ENCODE results near the gene MUC5AC. TPM values are rescaled to one million over a fixed set of nuclear protein-coding genes. Genes with fewer than 3 reads are reported as not detected.

Gene MUC5AC
- total and polyA plus RNA-seq, 2 experiments from 2014 or later, result not detected

DNA sequence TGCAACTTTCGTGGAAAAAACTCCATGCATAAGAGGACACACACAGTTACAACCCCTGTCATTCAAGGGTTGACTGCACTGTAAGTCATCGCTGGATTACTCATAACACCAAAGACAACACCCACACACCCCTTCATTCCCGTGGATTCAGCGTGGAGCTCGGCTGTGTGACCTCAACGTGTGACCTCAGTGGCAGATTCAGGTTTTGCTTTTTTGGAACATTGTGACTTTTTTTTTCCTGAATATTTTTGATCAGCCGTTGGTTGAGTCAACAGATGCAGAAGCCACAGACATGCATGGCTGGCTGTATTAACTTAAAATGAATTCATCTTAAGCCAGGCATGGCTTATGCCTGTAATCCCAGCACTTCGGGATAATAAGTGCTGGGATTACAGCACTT, 19.7 kb upstream of the MUC5AC start:
- in situ Hi-C loops (cut with MboI), result no loop called here
- Histone ChIP-seq H3F3A (ENCODE audit: insufficient read depth) (peaks cover 9% of the 10 kb centered on the region; the same call in 1 of the 2 replicates), H4K20me1 (ENCODE audit: insufficient read depth) (no peaks in the 10 kb centered on the region), H3K9me3 (ENCODE audit: low read depth) (peaks cover 3% of the 10 kb centered on the region), H2AFZ (no peak overlapping the region), H3K36me3 (ENCODE audit: low read depth) (no peaks in the 10 kb centered on the region), H3K27ac (no peak overlapping the region), H3K4me1 (ENCODE audit: insufficient read depth) (no peaks in the 10 kb centered on the region), H3K4me3 (no peak overlapping the region), H3K4me2 (ENCODE audit: unreplicated experiment) (no peak overlapping the region), H3K27me3 (replicated peaks; ENCODE audit: insufficient read depth) (peaks cover 10% of the 10 kb centered on the region; the same call in 1 of the 2 replicates), H3K9ac (no peak overlapping the region), H3K79me2 (ENCODE audit: insufficient read depth) (no peaks in the 10 kb centered on the region), H3K9me2 (ENCODE audit: insufficient read depth) (no peaks in the 10 kb centered on the region)
- TF ChIP-seq EZH2phosphoT487 (IDR thresholded peaks at IDR 0.05; ENCODE audit: insufficient read depth, low read depth), result no peak
- peak; percentile 62 for DNase-seq
- WGBS, 2 experiments (ENCODE audit: low coverage in 1 of 2, low lambda C conversion rate in 2 of 2, missing lambda C conversion rate in 2 of 2), result 34 to 37% methylated on average over 8 of the region's 8 CpGs

DNA sequence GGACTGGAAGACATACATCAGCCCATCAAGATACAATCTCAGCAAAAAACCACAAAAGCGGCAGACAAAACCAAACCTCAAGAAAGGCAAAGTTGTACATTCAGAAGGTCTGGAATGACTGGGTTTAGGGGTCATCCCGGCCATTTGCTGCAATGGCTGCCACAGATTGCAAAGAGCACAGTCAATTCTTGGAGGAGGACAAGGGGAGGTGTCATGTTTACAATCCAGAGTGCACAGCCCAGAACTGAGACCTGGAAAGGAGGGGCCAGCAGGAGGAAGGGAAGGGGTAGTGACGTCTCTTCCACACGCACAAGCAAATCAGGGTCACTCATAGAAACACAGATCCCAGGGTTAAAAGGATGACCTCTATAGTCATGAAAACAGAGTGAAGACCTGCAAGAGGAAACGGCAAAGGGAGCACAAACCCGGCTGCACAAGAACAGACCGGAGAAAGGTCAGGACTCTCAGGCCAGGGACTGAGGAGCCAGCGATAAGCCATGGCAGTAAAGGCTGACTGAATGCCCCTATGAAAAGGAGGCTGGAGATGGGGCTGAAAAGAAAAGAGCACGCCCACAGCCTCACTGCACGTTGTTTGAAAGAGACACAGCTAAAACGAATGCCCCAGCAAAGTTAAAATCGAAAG, 18.2 kb upstream of the MUC5AC start:
- Histone ChIP-seq H3K9me3 (ENCODE audit: low read depth) (peaks cover 7% of the 10 kb centered on the region), H3K4me1 (ENCODE audit: insufficient read depth) (no peaks in the 10 kb centered on the region), H3K4me2 (ENCODE audit: unreplicated experiment) (no peak overlapping the region), H3K4me3 (no peak overlapping the region), H3K79me2 (ENCODE audit: insufficient read depth) (no peaks in the 10 kb centered on the region), H4K20me1 (ENCODE audit: insufficient read depth) (no peaks in the 10 kb centered on the region), H3K27ac (no peak overlapping the region), H3K27me3 (replicated peaks; ENCODE audit: insufficient read depth) (peaks cover 10% of the 10 kb centered on the region; the same call in 1 of the 2 replicates), H3K36me3 (ENCODE audit: low read depth) (no peaks in the 10 kb centered on the region), H3K9me2 (ENCODE audit: insufficient read depth) (no peaks in the 10 kb centered on the region), H2AFZ (no peak overlapping the region), H3F3A (ENCODE audit: insufficient read depth) (peaks cover 9% of the 10 kb centered on the region; the same call in 1 of the 2 replicates), H3K9ac (no peak overlapping the region)
- in situ Hi-C loops (cut with MboI), result no loop called here
- DNase-seq, result no peak
- TF ChIP-seq EZH2 (IDR thresholded peaks at IDR 0.05; ENCODE audit: insufficient read depth, poor library complexity, severe bottlenecking) (no peak), EZH2phosphoT487 (IDR thresholded peaks at IDR 0.05; ENCODE audit: insufficient read depth, low read depth) (no peak)
- WGBS, 2 experiments (ENCODE audit: low coverage in 1 of 2, low lambda C conversion rate in 2 of 2, missing lambda C conversion rate in 2 of 2), result 39 to 47% methylated on average over 12 of the region's 12 CpGs

DNA sequence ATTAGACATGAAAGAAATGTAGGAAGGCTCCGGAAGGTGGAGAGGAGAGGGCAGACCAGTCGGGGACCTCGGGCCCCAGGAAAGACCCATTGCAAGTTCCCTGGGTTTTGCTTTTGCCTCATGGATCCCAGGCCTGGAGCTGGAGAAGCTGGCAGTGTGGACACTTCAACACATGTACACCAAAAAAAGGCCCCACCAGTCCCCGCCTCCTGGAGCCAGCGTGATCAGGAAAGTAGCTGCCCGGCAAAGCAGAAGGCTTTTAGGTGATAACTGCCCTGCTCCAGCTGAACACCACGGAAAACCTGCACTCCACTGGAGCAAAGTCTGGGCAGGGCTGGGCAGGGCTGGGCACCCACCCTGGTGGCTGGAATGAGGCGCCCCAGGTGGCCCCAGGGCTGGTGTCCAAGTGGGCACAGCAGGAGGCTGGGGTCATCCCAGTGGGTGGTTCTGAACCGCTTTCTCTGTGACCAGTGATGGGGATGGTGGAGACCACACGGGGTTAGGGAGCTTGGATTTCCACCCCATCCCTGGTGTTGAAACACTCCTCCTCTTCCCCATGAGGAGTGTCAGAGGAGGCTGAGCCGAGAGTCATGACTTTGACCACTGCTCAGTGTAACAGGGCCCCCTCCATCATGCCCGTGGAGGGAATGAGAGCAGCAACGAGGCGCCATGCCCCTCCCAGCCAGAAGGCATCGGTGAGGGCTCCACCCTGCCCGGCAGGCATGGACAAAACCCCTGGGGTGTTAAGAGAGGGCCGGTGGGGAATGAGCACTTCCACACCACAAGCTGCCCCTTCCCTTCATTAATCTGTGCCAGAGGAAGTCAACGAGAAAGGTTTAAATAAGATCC, 16.9 kb upstream of the MUC5AC start:
- Histone ChIP-seq H3K9ac (no peak overlapping the region), H3K4me1 (ENCODE audit: insufficient read depth) (no peaks in the 10 kb centered on the region), H3K9me3 (ENCODE audit: low read depth) (peaks cover 5% of the 10 kb centered on the region), H3F3A (ENCODE audit: insufficient read depth) (peaks cover 9% of the 10 kb centered on the region; the same call in 1 of the 2 replicates), H3K4me2 (ENCODE audit: unreplicated experiment) (no peak overlapping the region), H3K27ac (no peak overlapping the region), H4K20me1 (ENCODE audit: insufficient read depth) (no peaks in the 10 kb centered on the region), H3K79me2 (ENCODE audit: insufficient read depth) (no peaks in the 10 kb centered on the region), H3K36me3 (ENCODE audit: low read depth) (no peaks in the 10 kb centered on the region), H2AFZ (no peak overlapping the region), H3K27me3 (replicated peaks; ENCODE audit: insufficient read depth) (peaks cover 16% of the 10 kb centered on the region), H3K9me2 (ENCODE audit: insufficient read depth) (no peaks in the 10 kb centered on the region), H3K4me3 (no peak overlapping the region)
- no peak for DNase-seq
- 47 to 50% methylated on average over 18 of the region's 18 CpGs for WGBS, 2 experiments (ENCODE audit: low coverage in 1 of 2, low lambda C conversion rate in 2 of 2, missing lambda C conversion rate in 2 of 2)
- in situ Hi-C loops (cut with MboI), result no loop called here
- TF ChIP-seq EZH2 (IDR thresholded peaks at IDR 0.05; ENCODE audit: insufficient read depth, poor library complexity, severe bottlenecking) (no peak), EZH2phosphoT487 (IDR thresholded peaks at IDR 0.05; ENCODE audit: insufficient read depth, low read depth) (no peak)

DNA sequence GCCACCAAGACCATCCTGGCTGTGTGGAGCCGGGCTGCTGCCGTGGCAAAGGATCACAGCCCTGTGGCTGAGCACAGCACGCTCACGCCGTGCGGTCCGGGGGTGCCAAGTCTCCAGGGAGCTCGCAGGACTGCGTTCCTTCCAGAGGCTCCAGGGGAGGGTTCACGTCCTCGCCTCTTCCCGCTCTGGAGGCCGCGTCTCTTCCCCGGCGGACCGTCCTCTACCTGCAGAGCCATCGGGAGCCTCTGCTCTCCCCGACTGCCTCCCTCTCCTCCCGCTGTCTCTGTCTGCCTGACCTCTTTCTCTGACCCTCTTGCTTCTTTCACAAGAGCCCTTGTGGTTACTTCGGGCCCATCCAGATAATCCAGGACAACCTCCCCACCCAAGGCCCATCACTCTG, 11.4 kb upstream of the MUC5AC start:
- in situ Hi-C loops (cut with MboI), result loop anchor here (5.0 kb wide), 1 partner anchor 51 kb away; no protein-coding TSS in a partner anchor
- H3K4me2 ChIP-seq (ENCODE audit: unreplicated experiment), result no peak overlapping the region
- DNase-seq, result no peak
- 68 to 73% methylated on average over 21 of the region's 21 CpGs for WGBS, 2 experiments (ENCODE audit: low coverage in 1 of 2, low lambda C conversion rate in 2 of 2, missing lambda C conversion rate in 2 of 2)
- H3K27me3 ChIP-seq (replicated peaks; ENCODE audit: insufficient read depth), result peaks cover 9% of the 10 kb centered on the region
- H3F3A ChIP-seq (ENCODE audit: insufficient read depth), result no peaks in the 10 kb centered on the region
- H3K36me3 ChIP-seq (ENCODE audit: low read depth), result no peaks in the 10 kb centered on the region
- TF ChIP-seq EZH2phosphoT487 (IDR thresholded peaks at IDR 0.05; ENCODE audit: insufficient read depth, low read depth) (no peak), EZH2 (IDR thresholded peaks at IDR 0.05; ENCODE audit: insufficient read depth, poor library complexity, severe bottlenecking) (no peak)
- peaks cover 5% of the 10 kb centered on the region for H3K9me3 ChIP-seq (ENCODE audit: low read depth)
- no peaks in the 10 kb centered on the region for H3K9me2 ChIP-seq (ENCODE audit: insufficient read depth)
- no peak overlapping the region for H3K9ac ChIP-seq
- no peak overlapping the region for H2AFZ ChIP-seq
- H3K79me2 ChIP-seq (ENCODE audit: insufficient read depth), result no peaks in the 10 kb centered on the region
- no peak overlapping the region for H3K27ac ChIP-seq
- H3K4me3 ChIP-seq, result no peak overlapping the region
- H4K20me1 ChIP-seq (ENCODE audit: insufficient read depth), result no peaks in the 10 kb centered on the region
- H3K4me1 ChIP-seq (ENCODE audit: insufficient read depth), result no peaks in the 10 kb centered on the region

All from GM23248 (cell line).